Activated CD8-positive, alpha-beta memory T cell treated with anti-CD3 and anti-CD28 coated beads, Interleukin-2, amount 50 U/mL, for 24 hours (primary cell): Measurements from ENCODE around the gene SCN2A.

Experiments used
- DNase-seq: peaks from one replicate; pipeline ENCODE4 v3.0.0-alpha.2; 2020; ENCODE audit errors: extremely low read depth

The SCN2A gene

DNA sequence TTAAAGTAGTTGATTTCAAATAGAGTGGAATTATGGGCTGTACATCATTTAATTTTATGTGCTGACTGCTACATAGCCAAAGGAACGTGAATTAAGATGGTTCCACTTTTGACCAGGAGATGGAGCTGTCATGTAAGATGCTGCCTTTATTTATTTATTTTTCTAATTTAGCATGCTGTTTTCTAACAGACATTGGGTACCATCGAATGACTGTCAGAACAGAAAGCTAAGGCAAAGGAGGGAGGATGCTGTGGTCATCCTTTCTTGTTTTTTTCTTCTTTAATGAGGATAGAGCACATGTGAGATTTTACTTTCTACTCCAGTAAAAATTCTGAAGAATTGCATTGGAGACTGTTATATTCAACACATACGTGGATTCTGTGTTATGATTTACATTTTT, at the start of gene SCN2A:
TSS of gene SCN2A (plus strand) at position 185 of the 400 bp plus-strand sequence. CDS start 56,410 bp downstream, outside the sequence.
- DNase-seq = no peak

DNA sequence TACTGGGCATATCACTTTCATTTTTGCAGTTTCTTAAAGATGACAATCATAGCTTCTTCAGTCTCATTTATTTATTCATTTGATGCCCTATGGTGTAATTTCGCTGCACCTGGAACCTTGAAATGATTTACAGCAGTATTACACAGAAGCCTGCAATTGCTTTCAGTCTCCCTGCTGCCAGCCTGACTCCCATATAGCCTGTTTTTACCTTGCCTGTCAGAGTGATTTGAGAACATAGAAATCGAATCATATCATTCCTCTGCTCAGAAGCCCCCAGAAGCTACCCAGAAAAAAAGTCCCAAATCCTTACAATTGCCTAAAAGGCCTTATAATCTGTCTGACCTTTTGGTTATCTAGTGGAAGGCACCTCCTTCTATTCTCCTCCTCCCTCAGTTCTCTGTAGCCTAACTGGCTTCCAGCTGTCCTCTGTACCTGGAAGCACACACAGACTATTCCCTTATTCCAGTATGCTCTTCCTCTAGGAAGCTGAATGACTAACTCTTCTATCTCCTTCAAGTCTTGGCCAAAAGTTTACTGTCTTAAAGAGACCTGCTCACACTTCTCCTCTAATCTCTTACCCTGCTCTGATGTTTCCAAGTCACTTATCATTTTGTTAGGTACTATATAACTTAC, 48.0 kb upstream of the SCN2A start:
- no peak for DNase-seq

DNA sequence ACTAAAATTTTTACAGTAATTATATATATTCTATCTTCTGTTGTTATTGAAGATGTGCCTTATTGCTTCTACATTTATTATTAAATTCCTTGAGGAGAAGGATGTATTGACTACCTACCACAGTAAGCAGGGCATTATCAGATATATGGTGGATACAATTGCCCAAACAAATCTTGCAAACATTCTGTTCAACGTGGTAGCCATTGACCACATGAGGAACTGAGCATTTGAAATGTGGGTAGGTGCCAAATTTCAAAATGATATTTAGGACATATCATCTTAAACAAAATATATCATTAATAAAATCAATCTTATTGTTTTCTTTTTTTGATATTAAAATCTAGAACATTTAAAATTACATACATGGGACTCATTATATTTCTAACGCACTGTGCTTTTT, 46.5 kb upstream of the SCN2A start:
- no peak for DNase-seq

DNA sequence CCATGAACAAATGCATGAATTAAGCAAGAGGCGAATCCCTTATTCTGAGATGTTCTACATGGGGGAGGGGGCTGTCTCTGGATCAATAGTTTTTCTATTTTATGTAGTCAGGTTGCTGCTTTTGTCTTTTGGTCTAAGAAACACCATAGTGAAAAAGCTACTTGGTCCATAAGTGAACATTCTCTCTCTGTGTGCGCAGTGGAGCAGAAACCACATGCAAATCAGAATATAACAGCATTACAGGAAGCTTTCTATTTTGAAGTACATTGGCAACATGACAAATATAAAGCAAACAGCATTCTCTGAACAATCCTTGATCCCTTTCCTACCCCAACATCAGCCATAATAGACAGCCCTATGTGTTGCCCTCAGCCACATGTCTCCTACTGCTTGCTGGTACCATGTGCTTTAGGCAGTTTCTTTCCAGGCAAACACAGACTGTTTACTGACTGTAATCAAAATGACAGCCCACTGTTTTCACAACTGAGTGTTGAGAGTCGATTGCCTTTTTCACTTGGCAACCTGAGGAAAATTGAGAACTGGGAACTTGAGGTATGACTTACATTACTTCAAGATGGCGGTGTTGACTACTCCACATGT, 45.9 kb upstream of the SCN2A start:
- DNase-seq = no peak

DNA sequence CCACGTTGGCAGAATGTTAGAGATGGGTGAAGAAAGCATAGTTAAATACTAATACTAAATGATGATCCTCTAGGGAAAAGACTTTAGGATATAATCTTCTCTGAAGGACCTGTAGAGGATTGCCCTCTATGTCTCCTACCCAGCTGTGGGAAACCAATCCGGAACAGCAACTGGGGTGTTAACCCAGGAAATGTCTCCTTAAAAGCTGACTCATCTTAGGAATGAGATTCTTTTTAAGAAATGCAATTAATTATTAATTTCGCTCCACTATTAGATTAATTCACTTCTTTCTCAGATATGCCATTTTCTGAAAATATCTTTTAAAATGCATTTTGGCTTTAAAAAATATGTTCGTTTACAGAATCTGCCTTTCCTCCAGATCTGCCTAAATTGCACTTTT, 42.8 kb upstream of the SCN2A start:
- no peak for DNase-seq

DNA sequence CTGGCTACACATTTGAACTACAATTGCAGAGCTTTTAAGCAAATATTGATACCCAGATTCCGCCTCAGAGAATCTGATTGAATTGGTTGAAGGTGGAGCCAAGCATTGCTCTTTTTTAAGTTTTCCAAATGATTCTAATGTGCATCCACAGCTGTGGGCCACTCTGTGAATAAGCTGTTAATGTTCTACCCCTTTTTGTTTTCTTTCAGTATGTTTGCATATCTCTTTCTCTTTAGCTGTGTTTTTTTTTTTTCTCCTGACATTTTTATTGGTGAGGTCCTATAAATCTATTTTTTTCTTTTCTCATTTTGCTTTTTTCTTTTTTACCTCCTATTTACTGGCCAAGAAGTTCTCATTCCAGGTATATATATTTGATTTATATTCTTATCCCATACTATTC, 41.9 kb upstream of the SCN2A start:
- DNase-seq = no peak

DNA sequence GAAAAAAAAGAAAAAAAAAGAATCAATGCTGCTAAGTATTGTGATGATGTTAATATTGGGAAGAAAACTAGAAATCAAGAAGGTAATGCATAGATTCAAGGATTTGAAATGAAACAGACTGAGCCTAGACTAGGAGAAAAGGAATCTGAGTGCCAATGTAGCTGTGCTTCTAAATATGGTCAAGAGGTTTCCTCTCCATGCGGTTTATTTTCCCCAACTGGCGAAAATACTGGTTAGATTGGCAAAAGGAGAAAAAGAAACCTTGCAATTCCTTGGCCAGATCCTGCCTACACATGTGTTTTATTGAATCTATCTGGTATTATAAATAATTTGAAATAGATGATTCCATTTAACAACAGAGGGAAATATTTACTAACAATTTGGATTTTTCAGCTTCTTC, 41.0 kb upstream of the SCN2A start:
- no peak for DNase-seq

DNA sequence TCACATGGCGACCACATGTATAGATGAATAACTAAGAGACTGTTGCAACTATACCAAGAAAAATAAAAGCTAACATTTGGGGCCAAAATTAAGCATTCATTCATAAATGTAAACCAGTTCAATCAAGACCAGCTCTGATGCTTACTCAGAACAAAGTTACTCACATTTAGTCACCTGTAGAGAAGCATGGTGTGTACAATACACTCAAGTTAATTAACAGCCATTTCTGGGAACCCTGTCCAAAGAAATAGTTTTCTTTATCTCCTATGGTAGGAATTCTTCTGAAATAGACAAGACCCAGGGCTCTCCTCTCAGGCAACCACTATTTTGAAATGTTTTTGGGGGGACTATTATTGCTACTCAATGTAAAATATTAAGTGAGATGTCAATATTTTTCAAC, 37.0 kb upstream of the SCN2A start:
- no peak for DNase-seq

DNA sequence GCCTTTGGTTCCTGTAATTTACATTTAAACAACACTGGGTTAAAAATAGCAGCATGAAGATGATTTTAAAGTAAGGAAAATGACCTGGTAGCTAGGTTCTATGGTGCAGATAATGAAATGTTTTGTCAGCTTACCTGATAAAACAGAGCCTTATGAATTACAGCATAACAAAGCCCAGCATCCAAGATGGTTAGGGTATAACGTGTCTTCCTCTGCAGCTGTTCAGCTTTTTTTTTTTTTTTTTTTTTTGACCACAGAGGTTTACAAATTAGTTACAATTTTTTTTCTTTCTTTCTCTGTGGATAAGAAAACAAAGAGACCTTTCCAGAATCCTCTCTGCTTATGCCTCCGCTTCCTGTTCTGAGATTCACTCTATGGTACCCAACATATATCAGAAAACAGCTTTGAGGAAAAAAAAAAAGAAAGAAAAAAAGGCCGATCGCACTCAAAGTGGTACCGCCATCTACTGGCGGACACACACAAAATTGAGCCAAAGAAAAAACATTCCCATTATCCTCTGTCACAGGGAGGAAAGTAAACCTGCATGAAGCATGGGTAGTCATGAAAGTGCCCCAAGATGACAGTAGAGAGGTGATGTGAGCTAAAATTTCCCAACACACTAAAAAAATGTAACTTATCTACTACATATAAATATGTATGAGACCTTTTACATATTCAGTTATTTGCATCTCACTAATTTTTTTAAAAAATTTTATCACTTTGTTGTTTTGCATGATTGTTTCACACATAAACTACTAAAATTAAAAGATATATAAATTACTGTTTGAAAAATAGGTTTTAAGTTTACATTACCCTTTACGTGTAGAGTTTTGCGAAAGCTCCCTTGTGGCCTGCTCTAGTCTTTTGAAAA, 35.3 kb upstream of the SCN2A start, which contains the start of gene SCN3A:
TSS of gene SCN3A (minus strand) at position 362 of the 871 bp plus-strand sequence. CDS start 27,656 bp downstream, outside the sequence.
- no peak for DNase-seq

DNA sequence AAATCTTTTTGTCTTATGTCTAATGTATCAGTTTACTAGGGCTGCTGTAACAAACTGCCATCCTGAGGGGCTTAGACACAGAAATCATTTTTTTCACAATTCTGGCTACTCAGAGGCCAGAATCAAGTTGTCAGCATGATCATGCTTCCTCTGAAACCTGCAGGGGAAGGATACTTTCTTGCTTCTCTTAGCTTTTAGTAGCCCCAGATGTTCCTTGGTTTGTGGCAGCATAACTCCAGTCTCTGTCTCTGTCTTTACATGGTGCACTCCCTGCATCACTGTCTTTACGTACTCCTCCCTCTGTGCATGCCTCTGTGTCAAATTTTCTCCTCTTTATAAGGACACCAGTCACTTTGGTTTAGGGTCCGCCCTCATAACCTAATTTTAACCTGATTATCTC, 33.3 kb upstream of the SCN2A start:
- no peak for DNase-seq

DNA sequence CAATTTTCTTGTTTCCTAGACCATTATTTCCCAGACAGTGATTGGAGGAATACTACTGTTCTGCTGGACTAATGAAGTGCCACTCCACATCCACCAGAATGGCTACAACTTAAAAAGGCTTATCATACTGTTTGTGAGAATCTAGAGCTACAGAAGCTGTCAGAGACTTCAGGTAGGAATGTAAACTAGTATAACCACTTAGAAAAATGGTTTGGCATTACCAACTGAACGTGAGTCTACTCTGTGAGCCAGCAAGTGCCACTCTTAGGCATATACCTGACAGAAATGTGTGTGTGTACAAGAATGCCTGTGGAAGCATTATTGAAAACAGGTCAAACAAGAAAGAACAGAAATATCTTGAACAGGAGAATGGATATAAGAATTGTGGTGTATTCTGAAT, 31.1 kb upstream of the SCN2A start:
- DNase-seq = no peak

DNA sequence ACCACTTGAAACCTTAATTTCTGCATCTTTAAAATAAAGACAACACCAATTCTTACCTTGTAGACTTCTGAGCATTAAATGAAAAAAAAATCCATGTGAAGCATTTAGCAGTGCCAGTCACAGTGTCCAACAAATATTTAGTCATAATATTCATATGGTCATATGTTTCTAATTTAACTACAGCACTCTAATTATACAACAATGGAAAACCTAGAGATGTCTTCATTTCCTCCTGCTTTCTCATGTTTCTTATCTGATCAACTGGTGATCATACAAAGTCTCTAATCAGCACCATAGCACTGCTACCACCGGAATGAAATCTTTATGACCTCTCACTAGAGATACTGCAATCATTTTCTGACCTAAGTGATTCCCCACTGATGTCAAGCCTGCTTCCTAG, 25.1 kb upstream of the SCN2A start:
- no peak for DNase-seq

DNA sequence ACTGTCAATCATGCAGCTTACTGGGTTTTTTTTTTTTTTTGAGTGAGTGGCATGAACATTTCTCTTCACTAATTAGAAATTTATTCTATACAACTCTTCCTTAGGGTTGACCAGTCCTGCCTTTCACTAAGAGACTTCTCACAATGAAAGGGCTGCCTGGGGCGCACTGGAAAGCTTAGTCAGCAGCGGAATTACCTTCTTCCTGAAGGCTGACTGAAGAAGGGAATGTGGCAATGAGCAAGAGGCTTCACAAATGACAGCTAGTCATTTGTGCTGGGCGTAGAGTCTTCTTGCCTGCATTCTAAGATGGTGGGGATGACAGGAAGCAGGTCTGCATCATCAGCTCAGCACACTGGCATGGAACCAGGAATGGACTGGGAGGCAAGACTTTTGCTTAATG, 19.7 kb upstream of the SCN2A start:
- DNase-seq = no peak

DNA sequence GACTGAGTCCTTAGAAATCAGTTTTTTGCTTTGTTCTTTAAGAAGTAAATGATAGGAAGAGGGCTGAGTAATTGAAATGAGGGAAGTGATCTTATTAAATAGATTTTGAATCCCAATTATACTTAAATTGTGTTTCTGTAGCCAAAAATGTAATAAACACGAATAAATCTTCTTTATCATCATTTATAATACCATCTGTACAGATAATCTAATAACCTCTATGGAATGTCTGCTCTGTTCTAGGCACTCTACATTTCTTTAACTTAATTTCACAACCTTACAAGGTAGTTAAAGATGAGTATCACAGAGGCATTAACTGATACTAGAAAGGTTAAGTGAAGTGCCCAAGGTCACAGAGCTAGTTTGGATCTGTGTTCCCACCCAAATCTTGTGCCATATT, 14.3 kb upstream of the SCN2A start:
- DNase-seq = no peak

DNA sequence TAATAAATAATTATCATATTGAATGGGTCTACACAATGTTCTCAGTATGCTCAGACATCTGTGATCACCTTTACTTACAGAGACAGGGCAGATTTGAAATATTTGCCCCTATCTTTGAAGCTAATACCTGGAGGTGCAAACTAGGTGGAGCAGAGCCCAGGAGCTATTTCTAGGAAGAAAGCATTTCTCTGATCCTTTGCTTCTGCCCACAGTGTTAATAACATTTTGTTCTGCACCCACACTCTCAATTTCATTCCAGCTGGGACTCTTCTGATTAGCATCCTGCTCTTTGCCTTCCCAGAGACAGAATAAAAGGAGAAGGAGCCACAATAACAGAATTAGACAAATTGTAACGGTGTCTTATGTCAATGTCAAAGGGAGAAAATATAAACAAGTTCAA, 11.6 kb upstream of the SCN2A start:
- DNase-seq = no peak

DNA sequence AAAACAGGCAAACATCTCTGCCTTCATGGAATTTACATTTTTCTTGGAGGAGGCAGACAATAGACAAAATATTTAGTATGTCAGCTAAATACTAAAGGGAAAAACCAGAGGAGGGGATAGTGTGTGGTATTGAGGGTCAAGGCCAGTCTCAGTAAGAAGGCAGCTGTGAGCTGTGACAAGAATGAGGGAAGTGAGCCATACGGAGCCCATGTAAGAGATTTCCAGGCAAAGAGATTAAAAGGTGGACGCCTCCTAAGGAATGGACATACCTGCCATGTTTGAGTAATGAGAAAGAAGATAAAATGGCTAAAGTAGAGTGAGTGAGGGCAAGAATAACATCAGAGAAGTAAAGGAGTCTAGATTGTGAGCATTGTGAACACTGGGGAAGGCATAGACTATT, 2.2 kb upstream of the SCN2A start:
- DNase-seq = no peak

DNA sequence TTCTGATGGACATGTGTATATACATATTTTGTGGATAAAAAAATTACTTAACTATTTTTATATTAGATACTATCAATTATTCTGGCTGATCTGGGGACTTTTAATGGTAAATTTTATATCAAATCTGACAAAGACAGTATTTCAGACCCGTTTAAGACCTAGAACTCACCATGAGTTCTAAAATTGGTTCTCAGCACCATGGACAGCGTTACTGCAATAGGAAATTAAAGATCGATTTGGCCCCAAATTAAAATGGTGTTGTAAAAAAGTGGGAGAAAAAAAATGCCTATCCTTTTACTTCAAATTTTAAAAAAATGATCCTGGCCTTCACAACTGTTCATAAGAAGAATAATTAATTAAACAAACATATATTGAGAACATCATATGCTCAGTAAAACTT, 919 bp upstream of the SCN2A start:
- DNase-seq = no peak

DNA sequence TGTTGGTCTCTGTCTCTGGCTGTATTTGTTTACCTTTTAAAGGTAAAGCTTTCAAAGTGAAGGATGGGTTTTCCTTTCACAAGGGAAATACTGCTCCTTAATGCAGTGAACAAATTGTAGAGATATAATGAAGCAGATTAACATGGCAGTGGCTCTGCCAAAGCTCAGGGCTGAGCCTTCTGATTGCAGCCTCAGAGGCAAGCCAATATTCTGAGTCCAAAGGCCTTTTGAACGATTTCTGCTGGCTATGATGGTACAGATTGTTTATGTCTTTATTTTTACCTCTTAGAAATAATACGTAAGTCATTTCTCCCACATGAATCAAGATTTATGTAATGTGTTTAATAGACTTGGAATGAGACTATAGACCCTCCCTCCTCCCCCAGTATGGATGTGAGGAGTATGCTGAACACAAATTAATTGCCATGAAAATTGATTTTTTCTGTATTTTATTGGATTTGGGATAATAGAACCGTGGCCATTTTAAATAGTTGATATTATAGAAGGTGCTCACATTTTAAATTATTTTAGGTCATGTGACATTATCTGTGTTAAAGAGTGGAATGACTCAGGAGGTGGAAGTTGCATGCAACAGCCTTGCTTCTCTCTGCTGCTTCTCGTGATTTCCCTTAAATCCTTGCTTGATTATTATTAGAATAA, 772 bp downstream of the SCN2A start:
- no peak for DNase-seq

DNA sequence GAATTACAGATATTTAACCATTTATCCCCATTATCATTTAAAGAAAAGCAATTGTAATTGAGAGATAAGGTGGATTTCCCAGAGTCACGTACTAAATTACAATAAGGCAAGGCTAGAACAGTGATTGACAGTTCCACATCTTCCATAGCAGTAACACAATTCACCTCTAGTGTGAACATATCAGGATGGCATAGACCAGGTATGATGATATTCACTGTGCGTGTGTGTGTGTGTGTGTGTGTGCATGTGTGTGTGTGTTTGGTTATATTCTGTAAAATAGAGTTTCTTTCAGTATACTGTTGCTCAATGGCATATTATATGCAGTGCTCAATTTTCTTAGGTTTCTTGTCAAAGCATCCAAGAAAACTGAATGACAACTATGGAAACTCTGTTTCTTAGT, 1.7 kb downstream of the SCN2A start:
- DNase-seq = no peak

DNA sequence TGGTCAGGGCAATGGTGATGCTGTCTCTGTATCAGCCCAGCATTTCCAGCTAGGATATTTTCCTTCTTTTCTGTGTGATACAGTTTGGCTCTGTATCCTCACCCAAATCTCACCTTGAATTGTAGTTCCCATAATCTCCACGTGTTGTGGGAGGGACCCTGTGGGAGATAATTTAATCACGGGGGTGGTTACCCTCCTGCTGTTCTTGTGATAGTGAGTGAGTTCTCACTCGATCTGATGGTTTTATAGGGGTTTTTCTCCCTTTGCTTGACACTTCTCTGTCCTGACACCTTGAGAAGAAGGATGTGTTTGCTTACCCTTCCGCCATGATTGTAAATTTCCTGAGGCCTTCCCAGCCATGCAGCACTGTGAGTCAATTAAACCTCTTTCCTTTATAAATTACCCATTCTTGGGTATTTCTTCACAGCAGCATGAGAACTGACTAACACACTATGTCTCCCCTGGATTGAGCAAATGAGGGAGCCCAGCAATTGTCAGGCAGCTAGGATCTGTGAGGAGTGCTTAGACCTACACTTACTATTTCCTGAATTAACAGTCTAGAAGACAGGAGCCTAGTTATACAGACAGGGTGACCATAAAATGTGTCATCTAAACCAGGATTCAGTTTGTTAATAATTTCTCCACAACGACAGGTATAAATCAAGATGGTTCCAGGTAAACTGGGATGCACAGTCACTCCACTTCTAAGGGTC, 6.0 kb downstream of the SCN2A start:
- DNase-seq = no peak

DNA sequence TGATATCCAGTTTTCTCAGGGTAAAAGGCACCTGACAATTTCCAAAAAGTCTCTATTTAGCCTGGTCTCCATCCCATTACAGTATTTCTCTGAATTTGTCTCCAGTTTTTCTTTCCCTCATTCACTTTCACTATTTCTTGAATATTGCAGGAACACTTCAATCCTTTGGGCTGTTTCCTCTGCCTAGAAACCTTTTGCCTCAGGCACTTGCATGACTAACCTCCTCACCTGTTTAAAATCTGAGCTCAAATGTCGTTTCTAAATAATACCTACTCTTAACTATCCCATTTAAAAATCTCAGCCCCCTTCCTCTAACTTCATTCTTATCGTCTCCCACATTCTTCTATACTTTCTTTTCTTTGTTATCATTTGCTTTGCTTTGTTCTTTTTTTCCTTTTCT, 9.0 kb downstream of the SCN2A start:
- DNase-seq = no peak

DNA sequence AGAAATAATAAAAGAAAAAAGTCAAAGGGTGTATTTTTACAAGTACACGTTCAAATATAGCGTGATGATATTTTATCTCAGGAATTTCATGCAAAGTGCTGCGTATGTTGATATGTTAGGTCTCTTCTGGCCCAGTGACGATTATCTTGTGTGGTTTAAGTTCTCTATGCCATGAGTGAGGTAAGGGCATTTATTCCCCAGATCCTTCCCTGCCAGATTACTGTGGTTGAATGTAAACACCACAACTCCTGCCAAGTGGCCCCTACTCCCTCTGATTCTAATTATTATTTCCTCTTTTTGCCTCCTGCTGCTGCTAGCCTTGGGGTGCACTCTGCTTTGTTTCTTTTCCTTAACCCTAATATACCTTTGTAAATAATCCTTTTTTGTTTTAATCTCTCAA, 12.2 kb downstream of the SCN2A start:
- no peak for DNase-seq
